HEK293 (cell line): ENCODE results near the gene COMMD3.

Source experiments
- ATF2 ChIP-seq: fragments of 450-650 bp; formaldehyde crosslinking; IDR thresholded peaks from 2 replicates; pipeline ENCODE4 v1.5.1; 2016; ENCODE audit warnings: missing biosample characterization, missing genetic modification characterization, low read depth
- GLIS2 ChIP-seq: fragments of 450-650 bp; formaldehyde crosslinking; IDR thresholded peaks from 2 replicates; pipeline ENCODE4 v1.5.1; 2016; ENCODE audit warnings: missing biosample characterization, missing genetic modification characterization
- HIC1 ChIP-seq: fragments of 450-650 bp; formaldehyde crosslinking; IDR thresholded peaks from 2 replicates; pipeline ENCODE4 v1.5.1; 2016; ENCODE audit warnings: missing biosample characterization, missing genetic modification characterization
- HOXC10 ChIP-seq: sonication (generic); formaldehyde crosslinking; IDR thresholded peaks from 2 replicates; pipeline ENCODE4 v1.8.1; 2023; ENCODE audit warnings: mild to moderate bottlenecking, missing genetic modification reagents
- IKZF3 ChIP-seq: fragments of 450-650 bp; IDR thresholded peaks from 2 replicates; pipeline ENCODE4 v1.5.0; 2018; ENCODE audit warnings: missing biosample characterization, mild to moderate bottlenecking, missing genetic modification characterization, moderate library complexity
- KLF10 ChIP-seq: fragments of 450-650 bp; IDR thresholded peaks from 2 replicates; pipeline ENCODE4 v1.5.1; 2018; ENCODE audit warnings: missing biosample characterization, mild to moderate bottlenecking, missing genetic modification characterization
- MZF1 ChIP-seq: fragments of 450-650 bp; formaldehyde crosslinking; IDR thresholded peaks from 2 replicates; pipeline ENCODE4 v1.5.1; 2017; ENCODE audit warnings: missing biosample characterization, missing genetic modification characterization, borderline replicate concordance
- PRDM10 ChIP-seq: fragments of 450-650 bp; formaldehyde crosslinking; IDR thresholded peaks from 2 replicates; pipeline ENCODE4 v1.5.1; 2016; ENCODE audit warnings: missing biosample characterization, missing genetic modification characterization
- REST ChIP-seq: fragments of 450-650 bp; formaldehyde crosslinking; IDR thresholded peaks from 2 replicates; pipeline ENCODE4 v1.5.1; 2016; ENCODE audit warnings: missing biosample characterization, missing genetic modification characterization
- SP2 ChIP-seq: fragments of 450-650 bp; formaldehyde crosslinking; IDR thresholded peaks from 2 replicates; pipeline ENCODE4 v1.5.1; 2016; ENCODE audit warnings: missing biosample characterization, missing genetic modification characterization
- ZBTB48 ChIP-seq: fragments of 450-650 bp; formaldehyde crosslinking; IDR thresholded peaks from 2 replicates; pipeline ENCODE4 v1.5.1; 2016; ENCODE audit warnings: missing biosample characterization, missing genetic modification characterization
- ZBTB7A ChIP-seq: fragments of 450-650 bp; formaldehyde crosslinking; IDR thresholded peaks from 2 replicates; pipeline ENCODE4 v1.5.1; 2016; ENCODE audit warnings: low read depth, missing biosample characterization, missing genetic modification characterization
- ZNF10 ChIP-seq: fragments of 450-650 bp; formaldehyde crosslinking; IDR thresholded peaks from 2 replicates; pipeline ENCODE4 v1.5.1; 2017; ENCODE audit warnings: missing biosample characterization, missing genetic modification characterization
- ZNF121 ChIP-seq: fragments of 450-650 bp; formaldehyde crosslinking; IDR thresholded peaks from 2 replicates; pipeline ENCODE4 v1.5.1; 2016; ENCODE audit warnings: missing biosample characterization, missing genetic modification characterization
- ZNF155 ChIP-seq: fragments of 450-650 bp; formaldehyde crosslinking; IDR thresholded peaks from 2 replicates; pipeline ENCODE4 v1.5.1; 2016; ENCODE audit warnings: missing biosample characterization, missing genetic modification characterization
- ZNF18 ChIP-seq: fragments of 450-650 bp; formaldehyde crosslinking; IDR thresholded peaks from 2 replicates; pipeline ENCODE4 v1.5.1; 2016; ENCODE audit warnings: missing biosample characterization, missing genetic modification characterization
- ZNF335 ChIP-seq: fragments of 450-650 bp; formaldehyde crosslinking; conservative IDR thresholded peaks from 2 replicates; pipeline ENCODE4 v1.5.1; 2016; ENCODE audit warnings: missing biosample characterization, missing genetic modification characterization
- ZNF398 ChIP-seq: fragments of 450-650 bp; formaldehyde crosslinking; IDR thresholded peaks from 2 replicates; pipeline ENCODE4 v1.5.1; 2017; ENCODE audit warnings: missing biosample characterization, missing genetic modification characterization
- ZNF416 ChIP-seq: fragments of 450-650 bp; formaldehyde crosslinking; IDR thresholded peaks from 2 replicates; pipeline ENCODE4 v1.5.1; 2016; ENCODE audit warnings: missing biosample characterization, missing genetic modification characterization
- ZNF433 ChIP-seq: fragments of 450-650 bp; formaldehyde crosslinking; IDR thresholded peaks from 2 replicates; pipeline ENCODE4 v1.5.1; 2016; ENCODE audit warnings: missing biosample characterization, missing genetic modification characterization, low read depth
- ZNF560 ChIP-seq: fragments of 450-650 bp; formaldehyde crosslinking; IDR thresholded peaks from 2 replicates; pipeline ENCODE4 v1.5.1; 2017; ENCODE audit warnings: missing biosample characterization, missing genetic modification characterization, borderline replicate concordance
- ZNF654 ChIP-seq: fragments of 450-650 bp; formaldehyde crosslinking; IDR thresholded peaks from 2 replicates; pipeline ENCODE4 v1.5.1; 2016; ENCODE audit warnings: low read depth, missing biosample characterization, missing genetic modification characterization
- ZNF660 ChIP-seq: fragments of 450-650 bp; IDR thresholded peaks from 2 replicates; pipeline ENCODE4 v1.5.1; 2018; ENCODE audit warnings: missing biosample characterization, mild to moderate bottlenecking, missing genetic modification characterization
- ZNF792 ChIP-seq: fragments of 450-650 bp; formaldehyde crosslinking; IDR thresholded peaks from 2 replicates; pipeline ENCODE4 v1.5.1; 2016; ENCODE audit warnings: missing biosample characterization, missing genetic modification characterization
- ZNF837 ChIP-seq: fragments of 450-650 bp; formaldehyde crosslinking; IDR thresholded peaks from 2 replicates; pipeline ENCODE4 v1.5.1; 2016; ENCODE audit warnings: missing biosample characterization, missing genetic modification characterization

COMMD3 gene

GRCh38 chr10:22325272-22326144 is 9.3 kb downstream of the COMMD3 start (continued):
- TF ChIP-seq ATF2: no peak
- TF ChIP-seq SP2 (tag by site-specific recombination): peak; percentile 26
- TF ChIP-seq ZNF121: no peak
- TF ChIP-seq REST (tag by site-specific recombination): 0 out of 2 replicates have a peak, but pooled peaks have one; percentile 8
- TF ChIP-seq ZBTB48: no peak
- peak; percentile 12; the same call in 1 of the 2 replicates for TF ChIP-seq GLIS2 (tag by site-specific recombination)
- TF ChIP-seq ZNF837 (tag by site-specific recombination): no peak
- TF ChIP-seq ZNF433: no peak
- no peak for TF ChIP-seq ZNF560
- peak; percentile 39; the same call in 1 of the 2 replicates for TF ChIP-seq KLF10 (tag by site-specific recombination)
- peak; percentile 88 for TF ChIP-seq ZNF660
- no peak for TF ChIP-seq ZNF18 (tag by site-specific recombination)
- peak; percentile 56; the same call in 1 of the 2 replicates for TF ChIP-seq ZNF335 (tag by site-specific recombination)
- no peak for TF ChIP-seq ZNF398
- peak; percentile 70 for TF ChIP-seq IKZF3 (tag by site-specific recombination)
- no peak for TF ChIP-seq ZNF654 (tag by site-specific recombination)
- no peak for TF ChIP-seq HOXC10
- no peak for TF ChIP-seq ZBTB7A (tag by site-specific recombination)
- TF ChIP-seq PRDM10 (tag by site-specific recombination): no peak
- no peak for TF ChIP-seq ZNF792
- TF ChIP-seq HIC1 (tag by site-specific recombination): no peak
- TF ChIP-seq ZNF416 (tag by site-specific recombination): no peak
- TF ChIP-seq ZNF10: 0 out of 2 replicates have a peak, but pooled peaks have one; percentile 20
- no peak for TF ChIP-seq ZNF155 (tag by site-specific recombination)
- TF ChIP-seq MZF1 (tag by site-specific recombination): peak; percentile 85
